SH-SY5Y (cell line): ENCODE results near the gene TBL3.

ENCODE experiments used
- GATA2 ChIP-seq: IDR thresholded peaks from 2 replicates; pipeline ENCODE4 v1.6.1; 2011; ENCODE audit warnings: mild to moderate bottlenecking, low read depth, low read length
- GATA3 ChIP-seq: IDR thresholded peaks from 2 replicates; pipeline ENCODE4 v1.6.1; 2011; ENCODE audit warnings: low read depth, mild to moderate bottlenecking, low read length, moderate library complexity

The TBL3 gene

DNA sequence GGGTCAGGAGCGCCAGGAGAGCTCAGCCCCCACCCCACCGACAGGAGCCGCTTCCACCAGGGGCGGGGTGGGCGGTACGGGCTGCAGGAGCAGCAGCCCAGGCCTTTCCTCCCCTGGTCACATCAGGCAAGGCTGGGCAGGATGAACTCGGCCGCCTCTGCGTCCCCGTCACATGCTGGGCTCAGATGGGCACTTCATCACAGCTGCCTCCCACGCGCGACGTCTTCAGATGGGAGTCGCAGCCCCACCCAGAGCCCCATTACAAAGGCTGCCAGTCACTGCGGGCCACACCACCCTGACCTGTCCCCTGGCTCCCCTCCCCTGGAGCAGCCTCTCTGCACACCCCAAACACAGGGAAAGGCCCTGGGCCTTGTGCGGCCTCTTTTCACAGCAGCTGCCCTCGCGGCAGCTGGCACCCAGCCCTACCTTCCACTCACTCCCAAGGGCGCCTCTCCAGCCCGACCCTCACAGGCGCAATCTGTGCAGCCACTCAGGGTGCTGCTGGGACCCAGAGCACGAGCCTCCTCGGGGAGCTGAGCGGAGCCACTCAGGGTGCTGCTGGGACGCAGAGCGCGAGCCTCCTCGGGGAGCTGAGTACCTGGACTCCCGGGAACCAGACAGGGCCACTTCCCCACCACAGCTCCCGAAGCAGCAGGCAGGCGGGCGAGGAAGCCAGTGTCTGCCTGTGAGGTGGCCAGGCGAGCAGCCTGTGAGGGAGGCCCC, 33.1 kb downstream of the TBL3 start:
- TF ChIP-seq GATA2 (no peak), GATA3 (no peak)

GRCh38 chr16:2005646-2006045, 33.8 kb downstream of the TBL3 start:
- no peak for TF ChIP-seq GATA2
- no peak for TF ChIP-seq GATA3

DNA sequence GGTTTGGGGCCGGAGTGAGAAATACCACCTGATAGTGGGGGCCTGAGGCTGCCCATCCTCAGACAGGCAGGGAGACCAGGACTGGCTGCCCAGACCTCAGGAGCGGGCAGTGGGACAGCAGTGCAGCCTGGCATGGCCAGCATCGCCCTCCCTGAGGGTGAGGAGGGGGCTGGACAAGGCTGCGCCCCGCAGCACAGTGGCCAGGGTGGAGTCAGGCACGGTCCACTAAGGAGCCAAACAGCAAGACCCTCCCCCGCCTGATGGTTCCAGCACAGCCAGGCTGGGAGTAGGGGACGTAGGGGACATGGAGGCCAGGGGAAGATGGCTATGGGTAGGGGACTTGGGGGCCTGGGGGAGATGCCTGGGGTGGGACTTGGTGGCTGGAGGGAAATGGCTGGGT, 34.5 kb downstream of the TBL3 start:
- TF ChIP-seq GATA3 (no peak), GATA2 (no peak)

GRCh38 chr16:2007081-2007836, 35.4 kb downstream of the TBL3 start:
- no peak for TF ChIP-seq GATA3
- no peak for TF ChIP-seq GATA2

GRCh38 chr16:2008009-2008526, 36.2 kb downstream of the TBL3 start:
- TF ChIP-seq GATA3 (no peak), GATA2 (no peak)

- TF ChIP-seq GATA2 (no peak), GATA3 (no peak)
These were observed 36.8 kb downstream of the TBL3 start for GRCh38 chr16:2008631-2009163.

- TF ChIP-seq GATA3 (no peak), GATA2 (no peak)
These were observed 37.4 kb downstream of the TBL3 start for GRCh38 chr16:2009164-2009711.

DNA sequence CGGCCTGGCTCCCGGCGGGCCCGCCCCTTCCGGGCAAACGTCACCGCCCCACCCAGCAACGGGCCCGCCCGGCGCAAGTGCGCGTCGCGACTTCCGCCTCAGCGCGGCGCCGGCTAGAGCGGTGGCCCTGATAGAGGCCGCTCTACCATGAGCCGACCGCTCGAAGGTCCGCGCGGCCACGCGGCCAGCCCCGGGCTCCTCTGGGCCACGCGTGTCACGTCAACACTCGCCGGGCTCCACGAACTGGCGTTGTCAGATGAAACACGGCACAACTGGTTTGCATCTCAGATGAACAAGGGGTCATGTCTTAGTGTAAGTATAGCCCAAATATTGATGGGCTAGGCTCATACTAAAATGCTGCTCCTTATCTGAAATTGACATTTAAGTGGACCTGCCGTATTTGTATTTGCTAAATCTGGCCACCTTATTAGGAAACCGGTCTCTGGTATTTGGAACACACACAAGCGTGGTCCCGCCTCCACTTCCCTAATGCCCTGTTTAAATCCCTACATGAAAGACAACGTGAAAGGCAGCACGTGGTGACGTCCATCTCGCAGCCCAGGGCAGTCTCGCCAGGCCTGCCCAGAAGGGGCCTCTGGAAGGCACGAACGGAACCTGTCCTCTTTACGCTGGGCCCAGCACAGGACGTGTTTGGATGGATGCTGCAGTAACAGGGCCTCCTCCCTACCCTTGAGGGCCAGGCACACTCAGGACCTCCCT, 38.1 kb downstream of the TBL3 start, which contains the start of gene ZNF598:
TSS of gene ZNF598 (minus strand) at position 31 of the 720 bp plus-strand sequence.
- TF ChIP-seq GATA2 (no peak), GATA3 (no peak)

DNA sequence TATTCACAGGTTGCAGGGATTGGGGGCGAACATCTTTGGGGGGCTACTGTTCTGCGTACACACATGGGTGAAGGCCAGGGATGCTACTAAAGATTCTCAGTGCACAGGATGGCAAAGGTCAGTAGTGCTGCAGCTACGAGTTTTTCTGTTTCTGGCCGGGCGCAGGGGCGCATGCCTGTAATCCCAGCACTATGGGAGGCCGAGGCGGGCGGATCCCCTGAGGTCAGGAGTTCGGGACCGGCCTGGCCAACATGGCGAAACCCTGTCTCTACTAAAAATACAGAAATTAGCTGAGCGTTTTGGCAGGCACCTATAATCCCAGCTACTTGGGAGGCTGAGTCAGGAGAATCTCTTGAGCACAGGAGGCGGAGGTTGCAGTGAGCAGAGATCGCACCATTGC, 41.7 kb downstream of the TBL3 start:
- TF ChIP-seq GATA2 (no peak), GATA3 (no peak)

- TF ChIP-seq GATA2 (no peak), GATA3 (no peak)
These were observed 43.5 kb downstream of the TBL3 start for GRCh38 chr16:2015117-2015946.

DNA sequence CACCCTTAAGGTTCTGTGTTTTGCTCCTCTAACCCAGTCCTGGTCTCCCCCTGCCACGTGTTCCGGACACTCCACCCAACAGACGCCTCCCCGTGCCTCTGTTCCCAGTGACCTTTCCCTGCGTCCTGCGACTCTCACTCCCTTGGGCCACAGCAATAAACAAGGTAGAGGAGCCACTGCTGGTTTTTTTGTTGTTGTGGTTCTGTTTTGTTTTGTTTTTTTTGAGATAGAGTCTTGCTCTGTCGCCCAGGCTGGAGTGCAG, 44.0 kb downstream of the TBL3 start:
- no peak for TF ChIP-seq GATA2
- TF ChIP-seq GATA3 = no peak

GRCh38 chr16:2016407-2016922, 44.6 kb downstream of the TBL3 start:
- no peak for TF ChIP-seq GATA2
- TF ChIP-seq GATA3 = no peak

GRCh38 chr16:2019518-2019920, 47.7 kb downstream of the TBL3 start, which contains the start of gene NPW:
NPW (plus strand) TSS chr16:2019785.
- no peak for TF ChIP-seq GATA3
- TF ChIP-seq GATA2 = no peak
